HepG2 (cell line): Measurements from ENCODE around the gene NCOA6. TPM values are rescaled to one million over a fixed set of nuclear protein-coding genes. Genes with fewer than 3 reads are reported as not detected.
A peak's percentile ranks its signal among the peaks of the same experiment; 100 is the strongest.

Source experiments
- MAFK ChIP-seq, 2 experiments: IDR thresholded peaks in 1 of 2; conservative IDR thresholded peaks in 1 of 2; 2 replicates each; pipeline ENCODE4 v1.6.1; 2011; ENCODE audit warnings: improper control_type of control experiment in 2 of 2, low read length in 2 of 2
- SRY ChIP-seq: sonication (generic); formaldehyde crosslinking; IDR thresholded peaks from 2 replicates; pipeline ENCODE4 v1.8.0; 2022; ENCODE audit warnings: mild to moderate bottlenecking, missing genetic modification reagents
- ZBTB4 ChIP-seq: sonication (generic); formaldehyde crosslinking; IDR thresholded peaks from 2 replicates; pipeline ENCODE4 v1.4.0; 2020; ENCODE audit warnings: missing genetic modification reagents, mild to moderate bottlenecking, borderline replicate concordance
- ZBTB49 ChIP-seq: sonication (generic); formaldehyde crosslinking; IDR thresholded peaks from 2 replicates; pipeline ENCODE4 v1.4.0; 2020; ENCODE audit warnings: missing genetic modification reagents, borderline replicate concordance
- ZNF296 ChIP-seq: sonication (generic); formaldehyde crosslinking; conservative IDR thresholded peaks from 2 replicates; pipeline ENCODE4 v1.5.0; 2020; ENCODE audit warnings: mild to moderate bottlenecking, missing genetic modification reagents
- polyA plus RNA-seq, 8 experiments: library from polyadenylated mRNA; depleted of rRNA in 3 of 8; stranded (reverse) in 7 of 8; unstranded in 1 of 8; fragments of >200 nt; fragmentation: Illumina TruSeq in 4 of 8; extraction: Trizol in 4 of 8; gene quantifications; 2 replicates each; pipeline versions ENCODE4 v1.2.1 to v1.2.3, GENCODE V29; 2011 to 2016; ENCODE audit warnings: low read depth in 4 of 8, missing spikeins in 1 of 8, mixed read lengths in 1 of 8; ENCODE audit not compliant: insufficient read depth in 1 of 8
- total RNA-seq, 5 experiments: library from RNA; depleted of rRNA; stranded (reverse); fragments of >200 nt; fragmentation: Illumina TruSeq; extraction: Trizol; gene quantifications; 2 replicates each; pipeline ENCODE4 v1.2.3, GENCODE V29; 2016; ENCODE audit warnings: low read depth in 1 of 5
- TF ChIP-seq, protein P1 (sequence below): sonication (generic); formaldehyde crosslinking; IDR thresholded peaks from 2 replicates; pipeline ENCODE4 v1.4.0; 2020; ENCODE audit warnings: missing genetic modification reagents
- TF ChIP-seq, protein P2 (sequence below): sonication (generic); formaldehyde crosslinking; IDR thresholded peaks from 2 replicates; pipeline ENCODE4 v1.4.0; 2020; ENCODE audit warnings: mild to moderate bottlenecking, missing genetic modification reagents
- TF ChIP-seq, protein P3 (sequence below): sonication (generic); formaldehyde crosslinking; IDR thresholded peaks from 2 replicates; pipeline ENCODE4 v1.4.0; 2020; ENCODE audit warnings: low read depth, missing genetic modification reagents
- TF ChIP-seq, protein P4 (sequence below): sonication (generic); formaldehyde crosslinking; IDR thresholded peaks from 2 replicates; pipeline ENCODE4 v1.8.0; 2023; ENCODE audit warnings: mild to moderate bottlenecking, missing genetic modification reagents
- TF ChIP-seq, protein P5 (sequence below): sonication (generic); formaldehyde crosslinking; conservative IDR thresholded peaks from 2 replicates; pipeline ENCODE4 v1.4.0; 2020; ENCODE audit warnings: mild to moderate bottlenecking, missing genetic modification reagents, moderate library complexity

Gene NCOA6
- total and polyA plus RNA-seq, 2 of the 13 experiments (the other 11 are each of a cell fraction or from before 2014, with no cell fraction given) = 11.2 to 29.3 TPM

GRCh38 chr20:34717230-34718095 lies 108.0 kb downstream of the NCOA6 start (continued):
- TF ChIP-seq MAFK (conservative IDR thresholded peaks at IDR 0.05 in 1 of 2, IDR thresholded peaks at IDR 0.05 in 1 of 2; ENCODE audit: low read length in 2 of 2) (no peak), ZNF296 (CRISPR knock-in tag) (no peak), ZBTB49 (CRISPR knock-in tag) (no peak), ZBTB4 (no peak; the same call in 1 of the 2 replicates), SRY (no peak)
- TF ChIP-seq, protein P1, sequence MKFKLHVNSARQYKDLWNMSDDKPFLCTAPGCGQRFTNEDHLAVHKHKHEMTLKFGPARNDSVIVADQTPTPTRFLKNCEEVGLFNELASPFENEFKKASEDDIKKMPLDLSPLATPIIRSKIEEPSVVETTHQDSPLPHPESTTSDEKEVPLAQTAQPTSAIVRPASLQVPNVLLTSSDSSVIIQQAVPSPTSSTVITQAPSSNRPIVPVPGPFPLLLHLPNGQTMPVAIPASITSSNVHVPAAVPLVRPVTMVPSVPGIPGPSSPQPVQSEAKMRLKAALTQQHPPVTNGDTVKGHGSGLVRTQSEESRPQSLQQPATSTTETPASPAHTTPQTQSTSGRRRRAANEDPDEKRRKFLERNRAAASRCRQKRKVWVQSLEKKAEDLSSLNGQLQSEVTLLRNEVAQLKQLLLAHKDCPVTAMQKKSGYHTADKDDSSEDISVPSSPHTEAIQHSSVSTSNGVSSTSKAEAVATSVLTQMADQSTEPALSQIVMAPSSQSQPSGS (CRISPR knock-in tag) = peak; percentile 60; the same call in 1 of the 2 replicates
- TF ChIP-seq, protein P2, sequence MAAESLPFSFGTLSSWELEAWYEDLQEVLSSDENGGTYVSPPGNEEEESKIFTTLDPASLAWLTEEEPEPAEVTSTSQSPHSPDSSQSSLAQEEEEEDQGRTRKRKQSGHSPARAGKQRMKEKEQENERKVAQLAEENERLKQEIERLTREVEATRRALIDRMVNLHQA = no peak
- TF ChIP-seq, protein P3, sequence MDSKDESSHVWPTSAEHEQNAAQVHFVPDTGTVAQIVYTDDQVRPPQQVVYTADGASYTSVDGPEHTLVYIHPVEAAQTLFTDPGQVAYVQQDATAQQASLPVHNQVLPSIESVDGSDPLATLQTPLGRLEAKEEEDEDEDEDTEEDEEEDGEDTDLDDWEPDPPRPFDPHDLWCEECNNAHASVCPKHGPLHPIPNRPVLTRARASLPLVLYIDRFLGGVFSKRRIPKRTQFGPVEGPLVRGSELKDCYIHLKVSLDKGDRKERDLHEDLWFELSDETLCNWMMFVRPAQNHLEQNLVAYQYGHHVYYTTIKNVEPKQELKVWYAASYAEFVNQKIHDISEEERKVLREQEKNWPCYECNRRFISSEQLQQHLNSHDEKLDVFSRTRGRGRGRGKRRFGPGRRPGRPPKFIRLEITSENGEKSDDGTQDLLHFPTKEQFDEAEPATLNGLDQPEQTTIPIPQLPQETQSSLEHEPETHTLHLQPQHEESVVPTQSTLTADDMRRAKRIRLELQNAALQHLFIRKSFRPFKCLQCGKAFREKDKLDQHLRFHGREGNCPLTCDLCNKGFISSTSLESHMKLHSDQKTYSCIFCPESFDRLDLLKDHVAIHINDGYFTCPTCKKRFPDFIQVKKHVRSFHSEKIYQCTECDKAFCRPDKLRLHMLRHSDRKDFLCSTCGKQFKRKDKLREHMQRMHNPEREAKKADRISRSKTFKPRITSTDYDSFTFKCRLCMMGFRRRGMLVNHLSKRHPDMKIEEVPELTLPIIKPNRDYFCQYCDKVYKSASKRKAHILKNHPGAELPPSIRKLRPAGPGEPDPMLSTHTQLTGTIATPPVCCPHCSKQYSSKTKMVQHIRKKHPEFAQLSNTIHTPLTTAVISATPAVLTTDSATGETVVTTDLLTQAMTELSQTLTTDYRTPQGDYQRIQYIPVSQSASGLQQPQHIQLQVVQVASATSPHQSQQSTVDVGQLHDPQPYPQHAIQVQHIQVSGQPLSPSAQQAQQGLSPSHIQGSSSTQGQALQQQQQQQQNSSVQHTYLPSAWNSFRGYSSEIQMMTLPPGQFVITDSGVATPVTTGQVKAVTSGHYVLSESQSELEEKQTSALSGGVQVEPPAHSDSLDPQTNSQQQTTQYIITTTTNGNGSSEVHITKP (CRISPR knock-in tag) = no peak
- TF ChIP-seq, protein P4, sequence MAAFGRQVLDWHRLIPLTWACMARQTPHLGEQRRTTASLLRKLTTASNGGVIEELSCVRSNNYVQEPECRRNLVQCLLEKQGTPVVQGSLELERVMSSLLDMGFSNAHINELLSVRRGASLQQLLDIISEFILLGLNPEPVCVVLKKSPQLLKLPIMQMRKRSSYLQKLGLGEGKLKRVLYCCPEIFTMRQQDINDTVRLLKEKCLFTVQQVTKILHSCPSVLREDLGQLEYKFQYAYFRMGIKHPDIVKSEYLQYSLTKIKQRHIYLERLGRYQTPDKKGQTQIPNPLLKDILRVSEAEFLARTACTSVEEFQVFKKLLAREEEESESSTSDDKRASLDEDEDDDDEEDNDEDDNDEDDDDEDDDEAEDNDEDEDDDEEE = no peak
- TF ChIP-seq, protein P5, sequence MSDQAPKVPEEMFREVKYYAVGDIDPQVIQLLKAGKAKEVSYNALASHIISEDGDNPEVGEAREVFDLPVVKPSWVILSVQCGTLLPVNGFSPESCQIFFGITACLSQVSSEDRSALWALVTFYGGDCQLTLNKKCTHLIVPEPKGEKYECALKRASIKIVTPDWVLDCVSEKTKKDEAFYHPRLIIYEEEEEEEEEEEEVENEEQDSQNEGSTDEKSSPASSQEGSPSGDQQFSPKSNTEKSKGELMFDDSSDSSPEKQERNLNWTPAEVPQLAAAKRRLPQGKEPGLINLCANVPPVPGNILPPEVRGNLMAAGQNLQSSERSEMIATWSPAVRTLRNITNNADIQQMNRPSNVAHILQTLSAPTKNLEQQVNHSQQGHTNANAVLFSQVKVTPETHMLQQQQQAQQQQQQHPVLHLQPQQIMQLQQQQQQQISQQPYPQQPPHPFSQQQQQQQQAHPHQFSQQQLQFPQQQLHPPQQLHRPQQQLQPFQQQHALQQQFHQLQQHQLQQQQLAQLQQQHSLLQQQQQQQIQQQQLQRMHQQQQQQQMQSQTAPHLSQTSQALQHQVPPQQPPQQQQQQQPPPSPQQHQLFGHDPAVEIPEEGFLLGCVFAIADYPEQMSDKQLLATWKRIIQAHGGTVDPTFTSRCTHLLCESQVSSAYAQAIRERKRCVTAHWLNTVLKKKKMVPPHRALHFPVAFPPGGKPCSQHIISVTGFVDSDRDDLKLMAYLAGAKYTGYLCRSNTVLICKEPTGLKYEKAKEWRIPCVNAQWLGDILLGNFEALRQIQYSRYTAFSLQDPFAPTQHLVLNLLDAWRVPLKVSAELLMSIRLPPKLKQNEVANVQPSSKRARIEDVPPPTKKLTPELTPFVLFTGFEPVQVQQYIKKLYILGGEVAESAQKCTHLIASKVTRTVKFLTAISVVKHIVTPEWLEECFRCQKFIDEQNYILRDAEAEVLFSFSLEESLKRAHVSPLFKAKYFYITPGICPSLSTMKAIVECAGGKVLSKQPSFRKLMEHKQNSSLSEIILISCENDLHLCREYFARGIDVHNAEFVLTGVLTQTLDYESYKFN (CRISPR knock-in tag) = peak; percentile 88
